Measurements from ENCODE around the gene LAMP5.

- TF ChIP-seq, protein P1, sequence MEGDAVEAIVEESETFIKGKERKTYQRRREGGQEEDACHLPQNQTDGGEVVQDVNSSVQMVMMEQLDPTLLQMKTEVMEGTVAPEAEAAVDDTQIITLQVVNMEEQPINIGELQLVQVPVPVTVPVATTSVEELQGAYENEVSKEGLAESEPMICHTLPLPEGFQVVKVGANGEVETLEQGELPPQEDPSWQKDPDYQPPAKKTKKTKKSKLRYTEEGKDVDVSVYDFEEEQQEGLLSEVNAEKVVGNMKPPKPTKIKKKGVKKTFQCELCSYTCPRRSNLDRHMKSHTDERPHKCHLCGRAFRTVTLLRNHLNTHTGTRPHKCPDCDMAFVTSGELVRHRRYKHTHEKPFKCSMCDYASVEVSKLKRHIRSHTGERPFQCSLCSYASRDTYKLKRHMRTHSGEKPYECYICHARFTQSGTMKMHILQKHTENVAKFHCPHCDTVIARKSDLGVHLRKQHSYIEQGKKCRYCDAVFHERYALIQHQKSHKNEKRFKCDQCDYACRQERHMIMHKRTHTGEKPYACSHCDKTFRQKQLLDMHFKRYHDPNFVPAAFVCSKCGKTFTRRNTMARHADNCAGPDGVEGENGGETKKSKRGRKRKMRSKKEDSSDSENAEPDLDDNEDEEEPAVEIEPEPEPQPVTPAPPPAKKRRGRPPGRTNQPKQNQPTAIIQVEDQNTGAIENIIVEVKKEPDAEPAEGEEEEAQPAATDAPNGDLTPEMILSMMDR (IDR thresholded peaks at IDR 0.05; ENCODE audit: low read depth, low read length, poor library complexity, severe bottlenecking) = no peak
- TF ChIP-seq EZH2phosphoT487 (IDR thresholded peaks at IDR 0.05; ENCODE audit: borderline replicate concordance, low read length) = no peak
Observed at GRCh38 chr20:9487231-9487630, 27.2 kb upstream of the LAMP5 start.

Data from DOHH2 (cell line).